SU-DHL-6 (cell line): ENCODE results near the gene CEP70.

Source experiments
- H2AFZ ChIP-seq: fragments of 200-600 bp; sonication (generic); 2 replicates; pipeline ENCODE4 v1.6.1; 2014; ENCODE audit warnings: low read depth, mild to moderate bottlenecking, moderate library complexity, mixed read lengths, antibody characterized with exemption, low read length; ENCODE audit not compliant: severe bottlenecking
- H3F3A ChIP-seq: fragments of 200-600 bp; shearing (Covaris generic); 2 replicates; pipeline ENCODE4 v1.6.0; 2016; ENCODE audit warnings: antibody characterized with exemption, mild to moderate bottlenecking; ENCODE audit not compliant: insufficient read depth
- H3K27ac ChIP-seq: fragments of 200-600 bp; sonication (generic); 2 replicates; pipeline ENCODE4 v1.5.1; 2016; ENCODE audit warnings: low read depth, mild to moderate bottlenecking, low read length, moderate library complexity, mixed read lengths
- H3K27me3 ChIP-seq: fragments of 200-600 bp; sonication (generic), shearing (Covaris generic); 2 replicates; pipeline ENCODE4 v1.6.0; 2014; ENCODE audit warnings: mild to moderate bottlenecking, low read length
- H3K36me3 ChIP-seq: fragments of 200-600 bp; sonication (generic); 2 replicates; pipeline ENCODE4 v1.6.1; 2014; ENCODE audit warnings: mild to moderate bottlenecking, low read length, mixed read lengths
- H3K4me2 ChIP-seq: fragments of 300-600, 200-600 bp; shearing (Covaris generic), sonication (generic); 2 replicates; pipeline ENCODE4 v1.6.0; 2014; ENCODE audit warnings: low read length, low read depth, mild to moderate bottlenecking; ENCODE audit not compliant: poor library complexity, severe bottlenecking
- H3K4me3 ChIP-seq: fragments of 200-600 bp; sonication (generic); 2 replicates; pipeline ENCODE4 v1.5.1; 2014; ENCODE audit warnings: antibody characterized with exemption, low read length, mild to moderate bottlenecking, mixed read lengths; ENCODE audit not compliant: insufficient read depth, poor library complexity, severe bottlenecking
- H3K79me2 ChIP-seq: fragments of 200-600 bp; sonication (generic); 2 replicates; pipeline ENCODE4 v1.6.1; 2014; ENCODE audit warnings: mild to moderate bottlenecking, low read length, moderate library complexity; ENCODE audit not compliant: insufficient read depth
- H3K9ac ChIP-seq: fragments of 200-600 bp; sonication (generic); 2 replicates; pipeline ENCODE4 v1.7.0; 2014; ENCODE audit warnings: mild to moderate bottlenecking, low read length
- H3K9me2 ChIP-seq: fragments of 200-600 bp; sonication (generic); replicated peaks from 2 replicates; pipeline ENCODE4 v1.6.1; 2014; ENCODE audit warnings: low read length; ENCODE audit not compliant: insufficient read depth
- H3K9me3 ChIP-seq: fragments of 200-600 bp; sonication (generic); 2 replicates; pipeline ENCODE4 v1.6.1; 2014; ENCODE audit warnings: low read length, mixed read lengths; ENCODE audit not compliant: insufficient read depth
- H4K20me1 ChIP-seq: fragments of 200-600 bp; sonication (generic); 2 replicates; pipeline ENCODE4 v1.6.1; 2014; ENCODE audit warnings: low read depth, mild to moderate bottlenecking, antibody characterized with exemption, low read length, moderate library complexity, mixed read lengths
- EZH2phosphoT487 ChIP-seq: fragments of 200-600 bp; sonication (generic), shearing (Covaris generic); conservative IDR thresholded peaks from 2 replicates; pipeline ENCODE4 v1.6.1; 2018; ENCODE audit warnings: mild to moderate bottlenecking, antibody characterized with exemption, low read length, moderate library complexity, mixed read lengths
- TF ChIP-seq, protein P1 (sequence below): fragments of 200-600 bp; sonication (generic); IDR thresholded peaks from one replicate; pipeline ENCODE4 v1.5.1; 2017; ENCODE audit warnings: antibody characterized with exemption, mild to moderate bottlenecking, low read length, moderate library complexity; ENCODE audit not compliant: insufficient read depth, poor library complexity, severe bottlenecking

Gene CEP70

DNA sequence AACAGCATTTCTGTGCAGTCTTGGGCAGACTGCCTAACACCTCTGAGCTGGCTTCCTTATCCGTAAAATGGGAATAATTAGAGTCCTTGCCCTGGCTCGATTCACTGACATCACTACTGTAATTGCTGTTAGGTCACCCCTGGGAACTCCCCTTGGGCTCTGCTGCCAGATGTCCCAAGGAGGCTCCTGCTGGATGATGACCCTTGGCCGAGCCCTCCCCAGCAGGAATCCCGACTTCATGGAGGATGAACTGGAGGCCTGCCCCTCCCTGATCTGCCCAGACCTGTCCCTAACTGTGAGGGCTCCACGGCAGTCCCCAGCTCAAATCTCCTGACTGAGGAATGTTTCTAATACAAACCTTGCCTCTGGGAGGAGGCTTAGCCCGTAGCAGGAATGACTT, 141.6 kb downstream of the CEP70 start:
- no peaks in the 10 kb centered on the region for H3K36me3 ChIP-seq
- TF ChIP-seq, protein P1, sequence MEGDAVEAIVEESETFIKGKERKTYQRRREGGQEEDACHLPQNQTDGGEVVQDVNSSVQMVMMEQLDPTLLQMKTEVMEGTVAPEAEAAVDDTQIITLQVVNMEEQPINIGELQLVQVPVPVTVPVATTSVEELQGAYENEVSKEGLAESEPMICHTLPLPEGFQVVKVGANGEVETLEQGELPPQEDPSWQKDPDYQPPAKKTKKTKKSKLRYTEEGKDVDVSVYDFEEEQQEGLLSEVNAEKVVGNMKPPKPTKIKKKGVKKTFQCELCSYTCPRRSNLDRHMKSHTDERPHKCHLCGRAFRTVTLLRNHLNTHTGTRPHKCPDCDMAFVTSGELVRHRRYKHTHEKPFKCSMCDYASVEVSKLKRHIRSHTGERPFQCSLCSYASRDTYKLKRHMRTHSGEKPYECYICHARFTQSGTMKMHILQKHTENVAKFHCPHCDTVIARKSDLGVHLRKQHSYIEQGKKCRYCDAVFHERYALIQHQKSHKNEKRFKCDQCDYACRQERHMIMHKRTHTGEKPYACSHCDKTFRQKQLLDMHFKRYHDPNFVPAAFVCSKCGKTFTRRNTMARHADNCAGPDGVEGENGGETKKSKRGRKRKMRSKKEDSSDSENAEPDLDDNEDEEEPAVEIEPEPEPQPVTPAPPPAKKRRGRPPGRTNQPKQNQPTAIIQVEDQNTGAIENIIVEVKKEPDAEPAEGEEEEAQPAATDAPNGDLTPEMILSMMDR: no peak
- no peak for TF ChIP-seq EZH2phosphoT487
- H2AFZ ChIP-seq: no peak overlapping the region
- no peaks in the 10 kb centered on the region for H3F3A ChIP-seq
- no peaks in the 10 kb centered on the region for H3K9me3 ChIP-seq
- no peak overlapping the region for H3K9ac ChIP-seq
- no peaks in the 10 kb centered on the region for H3K9me2 ChIP-seq
- no peak overlapping the region for H3K4me3 ChIP-seq
- H3K27me3 ChIP-seq: no peaks in the 10 kb centered on the region
- H3K27ac ChIP-seq: no peak overlapping the region
- no peak overlapping the region for H3K4me2 ChIP-seq
- H3K79me2 ChIP-seq: no peaks in the 10 kb centered on the region
- H4K20me1 ChIP-seq: no peaks in the 10 kb centered on the region

GRCh38 chr3:138451595-138452162, 142.4 kb downstream of the CEP70 start:
- Histone ChIP-seq H4K20me1 (no peaks in the 10 kb centered on the region), H3K27ac (no peak overlapping the region), H3K9me3 (no peaks in the 10 kb centered on the region), H3K9me2 (no peaks in the 10 kb centered on the region), H3K36me3 (no peaks in the 10 kb centered on the region), H2AFZ (no peak overlapping the region), H3K4me2 (no peak overlapping the region), H3F3A (no peaks in the 10 kb centered on the region), H3K9ac (no peak overlapping the region), H3K4me3 (no peak overlapping the region), H3K79me2 (no peaks in the 10 kb centered on the region), H3K27me3 (no peaks in the 10 kb centered on the region)
- TF ChIP-seq EZH2phosphoT487: no peak
- TF ChIP-seq, protein P1: no peak

DNA sequence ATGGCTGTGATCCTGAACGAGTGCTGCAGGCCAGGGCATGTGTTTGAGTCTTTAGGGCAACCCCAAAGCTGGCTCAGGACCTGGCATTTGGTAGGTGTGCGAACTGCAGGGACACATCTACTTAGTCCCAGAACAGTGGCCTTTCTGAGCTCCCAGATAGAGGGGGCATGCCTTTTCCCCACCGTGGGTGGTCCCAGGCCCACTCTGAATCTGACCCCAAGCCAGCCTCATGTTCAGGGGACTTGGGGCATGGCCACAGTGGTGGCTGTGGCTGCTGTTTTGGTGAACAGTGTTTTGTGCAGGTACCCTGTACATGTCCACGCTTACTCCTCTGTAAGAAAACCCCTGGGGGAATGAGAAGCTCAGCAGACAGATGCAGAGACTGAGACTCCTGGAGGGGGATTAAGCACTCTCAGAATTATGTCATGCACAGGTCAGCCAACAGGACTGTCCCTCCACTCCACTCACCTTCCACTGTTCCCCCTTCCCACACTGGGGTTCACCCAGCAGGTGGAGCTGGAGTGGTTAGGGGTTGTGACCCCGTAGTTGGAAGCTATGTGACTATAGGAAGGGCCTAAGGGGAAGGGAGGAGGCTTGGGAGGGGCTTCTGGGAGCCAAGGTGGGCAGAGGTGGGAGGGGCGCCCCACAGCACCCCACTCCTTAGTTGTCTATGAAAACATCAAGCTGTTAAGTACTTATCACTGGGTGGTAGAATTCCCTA, 143.2 kb downstream of the CEP70 start:
- no peaks in the 10 kb centered on the region for H3K79me2 ChIP-seq
- no peaks in the 10 kb centered on the region for H3K9me2 ChIP-seq
- no peak overlapping the region for H3K9ac ChIP-seq
- H3K4me3 ChIP-seq: no peak overlapping the region
- H3K27ac ChIP-seq: no peak overlapping the region
- no peaks in the 10 kb centered on the region for H3F3A ChIP-seq
- H4K20me1 ChIP-seq: no peaks in the 10 kb centered on the region
- no peaks in the 10 kb centered on the region for H3K27me3 ChIP-seq
- no peaks in the 10 kb centered on the region for H3K9me3 ChIP-seq
- H3K36me3 ChIP-seq: no peaks in the 10 kb centered on the region
- no peak overlapping the region for H2AFZ ChIP-seq
- TF ChIP-seq, protein P1: no peak
- no peak for TF ChIP-seq EZH2phosphoT487
- H3K4me2 ChIP-seq: no peak overlapping the region
